BJ (cell line): ENCODE measurements around the gene DMD. TPM values are rescaled to one million over a fixed set of nuclear protein-coding genes. Genes with fewer than 3 reads are reported as not detected.

ENCODE experiments used
- CTCF ChIA-PET: fragments of 350-600 bp; formaldehyde crosslinking; extraction: SDS; loops from one replicate; lab custom pipeline; 2021; ENCODE audit warnings: antibody characterized with exemption, inconsistent platforms; lab: Yijun Ruan, JAX
- POLR2A ChIA-PET: fragments of 300-600 bp; sonication (Branson Sonifier 250); formaldehyde crosslinking; extraction: SDS; loops from one replicate; lab custom pipeline; 2021; ENCODE audit warnings: antibody characterized with exemption; lab: Charles Lee
- DNase-seq: peaks from one replicate; pipeline ENCODE4 v3.0.0-alpha.2; 2011; ENCODE audit warnings: low read depth
- H3K27me3 ChIP-seq: 2 replicates; pipeline ENCODE4 v1.6.0; 2011; ENCODE audit warnings: low read length; ENCODE audit not compliant: control insufficient read depth, insufficient read depth
- H3K36me3 ChIP-seq: 2 replicates; pipeline ENCODE4 v1.5.1; 2011; ENCODE audit warnings: low read length; ENCODE audit not compliant: control insufficient read depth, insufficient read depth
- H3K4me3 ChIP-seq: 2 replicates; pipeline ENCODE4 v1.5.1; 2011; ENCODE audit warnings: low read depth, mild to moderate bottlenecking, control low read depth, low read length
- polyA plus RNA-seq: library from polyadenylated mRNA; depleted of rRNA; stranded (reverse); fragments of >200 nt; gene quantifications from 2 replicates; pipeline ENCODE4 v1.2.3, GENCODE V29; 2011
- small RNA-seq: library from RNA; depleted of rRNA; stranded (forward); fragments of <200 nt; gene quantifications from one replicate; pipeline ENCODE3, GENCODE V24; 2012; ENCODE audit warnings: low replicate concordance, low read depth; ENCODE audit not compliant: insufficient read length
- TF ChIP-seq, protein P1 (sequence below): IDR thresholded peaks from 2 replicates; pipeline ENCODE4 v1.5.1; 2011; ENCODE audit warnings: low read depth, mild to moderate bottlenecking, control low read depth, inconsistent platforms, low read length, moderate library complexity; ENCODE audit not compliant: insufficient read depth

The DMD gene
- polyA plus RNA-seq, 1 experiment, result 12.5 TPM

DNA sequence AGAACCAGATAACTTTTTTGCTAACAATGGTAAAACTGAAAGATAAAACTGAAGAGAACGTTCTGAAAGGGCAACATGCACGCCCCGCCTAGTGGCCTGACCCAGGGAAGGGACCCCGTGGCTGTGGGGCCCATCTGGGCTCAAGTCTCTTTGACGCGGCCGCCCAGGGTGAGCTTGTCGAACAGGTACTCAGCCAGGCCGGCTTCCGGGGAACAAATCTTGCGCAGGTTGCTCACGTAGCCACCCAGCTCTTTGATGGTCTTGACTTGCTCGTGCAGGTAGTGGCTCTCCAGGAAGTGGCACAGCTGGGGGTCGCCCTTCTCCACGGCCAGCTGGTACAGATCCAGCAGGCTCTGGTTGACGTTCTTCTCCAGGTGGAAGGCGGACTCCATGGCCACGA, 2140.1 kb downstream of the DMD start:
- no peak for DNase-seq
- POLR2A ChIA-PET, result no interaction called here
- H3K4me3 ChIP-seq, result no peak overlapping the region
- CTCF ChIA-PET, result no interaction called here
- H3K27me3 ChIP-seq, result no peaks in the 10 kb centered on the region
- no peaks in the 10 kb centered on the region for H3K36me3 ChIP-seq
- TF ChIP-seq, protein P1, sequence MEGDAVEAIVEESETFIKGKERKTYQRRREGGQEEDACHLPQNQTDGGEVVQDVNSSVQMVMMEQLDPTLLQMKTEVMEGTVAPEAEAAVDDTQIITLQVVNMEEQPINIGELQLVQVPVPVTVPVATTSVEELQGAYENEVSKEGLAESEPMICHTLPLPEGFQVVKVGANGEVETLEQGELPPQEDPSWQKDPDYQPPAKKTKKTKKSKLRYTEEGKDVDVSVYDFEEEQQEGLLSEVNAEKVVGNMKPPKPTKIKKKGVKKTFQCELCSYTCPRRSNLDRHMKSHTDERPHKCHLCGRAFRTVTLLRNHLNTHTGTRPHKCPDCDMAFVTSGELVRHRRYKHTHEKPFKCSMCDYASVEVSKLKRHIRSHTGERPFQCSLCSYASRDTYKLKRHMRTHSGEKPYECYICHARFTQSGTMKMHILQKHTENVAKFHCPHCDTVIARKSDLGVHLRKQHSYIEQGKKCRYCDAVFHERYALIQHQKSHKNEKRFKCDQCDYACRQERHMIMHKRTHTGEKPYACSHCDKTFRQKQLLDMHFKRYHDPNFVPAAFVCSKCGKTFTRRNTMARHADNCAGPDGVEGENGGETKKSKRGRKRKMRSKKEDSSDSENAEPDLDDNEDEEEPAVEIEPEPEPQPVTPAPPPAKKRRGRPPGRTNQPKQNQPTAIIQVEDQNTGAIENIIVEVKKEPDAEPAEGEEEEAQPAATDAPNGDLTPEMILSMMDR, result no peak

- no peak overlapping the region for H3K4me3 ChIP-seq
- no peaks in the 10 kb centered on the region for H3K36me3 ChIP-seq
- POLR2A ChIA-PET, result no interaction called here
- TF ChIP-seq, protein P1, result no peak
- DNase-seq, result no peak
- H3K27me3 ChIP-seq, result no peaks in the 10 kb centered on the region
- CTCF ChIA-PET, result no interaction called here
These were observed 2141.3 kb downstream of the DMD start for GRCh38 chrX:31070057-31070468.

Small RNA genes lying within 50 kb of the gene (small RNA-seq; reads per million reads assigned to genes)
- gene MIR3915 (not detected), gene MIR548F5 (not detected), gene RNA5SP501 (not detected), gene RNU6-894P (not detected)
